T-helper 17 cell (primary cell): Measurements from ENCODE around the gene CFAP221. TPM values are rescaled to one million over a fixed set of nuclear protein-coding genes. Genes with fewer than 3 reads are reported as not detected.

ENCODE experiments used
- ATAC-seq: fragments of 150-1000 bp; cut with Tn5 transposase; 2 replicates; pipeline ENCODE4 v1.10.0; 2021; ENCODE audit warnings: mild to moderate bottlenecking, moderate library complexity
- DNase-seq, 3 donors: peaks; one replicate each; pipeline versions ENCODE4 v3.0.0 to v3.0.0-alpha.2; 2020 to 2021
- H3K9me3 ChIP-seq: one replicate; pipeline ENCODE4 v1.7.0; 2013; ENCODE audit warnings: low read length, mild to moderate bottlenecking; ENCODE audit not compliant: control insufficient read depth, poor library complexity, severe bottlenecking
- H3K27ac Mint-ChIP-seq: one replicate; pipeline ENCODE4 v1.8.0; 2022; ENCODE audit warnings: mild to moderate bottlenecking, moderate library complexity, mixed read lengths
- H3K27me3 Mint-ChIP-seq: one replicate; pipeline ENCODE4 v1.8.0; 2022; ENCODE audit warnings: mixed read lengths
- H3K36me3 Mint-ChIP-seq: one replicate; pipeline ENCODE4 v1.8.0; 2022; ENCODE audit warnings: low read depth, mixed read lengths
- H3K4me1 Mint-ChIP-seq: one replicate; pipeline ENCODE4 v1.8.0; 2022; ENCODE audit warnings: mild to moderate bottlenecking, mixed read lengths
- H3K4me3 Mint-ChIP-seq: one replicate; pipeline ENCODE4 v1.8.0; 2022; ENCODE audit warnings: mild to moderate bottlenecking, moderate library complexity, mixed read lengths
- total RNA-seq, 4 donors: library from RNA in 2 of 4; stranded (reverse) in 2 of 4; gene quantifications; one replicate each; pipeline ENCODE4 v1.2.3 and lab custom pipeline; 2022 to 2026

The CFAP221 gene
- total RNA-seq, 2 donors from 2014 or later = not detected

- Mint-ChIP-seq H3K27ac (no peak overlapping the region), H3K27me3 (peaks cover 61% of the 10 kb centered on the region), H3K4me3 (no peak overlapping the region), H3K36me3 (no peaks in the 10 kb centered on the region), H3K4me1 (peaks cover 9% of the 10 kb centered on the region)
- DNase-seq = no peak
- H3K9me3 ChIP-seq = no peaks in the 10 kb centered on the region
- ATAC-seq = no peak
These were observed 2.2 kb downstream of the CFAP221 start for GRCh38 chr2:119546447-119546767.

DNA sequence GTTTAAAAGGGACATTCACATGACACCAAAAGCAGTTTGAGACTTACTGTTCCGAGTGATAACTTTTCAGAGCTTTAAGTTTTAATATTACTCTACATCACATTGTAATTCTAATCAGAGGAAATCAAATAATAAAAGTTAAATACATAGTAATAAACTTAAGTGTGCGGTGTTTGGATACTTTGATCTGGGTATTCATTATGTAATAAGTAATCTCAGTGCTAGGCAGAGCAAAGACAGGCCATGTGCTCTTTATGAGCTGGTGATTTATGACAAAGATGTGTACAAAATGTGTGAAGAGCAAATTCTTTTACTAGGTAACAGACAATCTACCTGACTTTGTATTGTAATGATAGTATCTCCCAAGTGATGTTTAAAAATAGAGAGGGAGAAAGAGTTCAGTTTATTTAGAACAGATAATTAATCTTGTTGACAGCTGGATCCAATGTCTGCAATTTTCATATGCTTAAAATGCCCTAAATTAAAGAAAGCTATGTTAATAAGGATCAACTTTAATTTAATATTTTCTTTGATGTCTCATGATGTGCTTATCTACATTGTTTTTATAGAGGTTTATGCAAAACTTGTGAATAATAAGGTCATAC, 4.4 kb downstream of the CFAP221 start:
- Mint-ChIP-seq H3K27ac (no peak overlapping the region), H3K36me3 (no peaks in the 10 kb centered on the region), H3K27me3 (peaks cover 48% of the 10 kb centered on the region), H3K4me1 (peaks cover 6% of the 10 kb centered on the region), H3K4me3 (no peak overlapping the region)
- DNase-seq (no peak), ATAC-seq (no peak)
- H3K9me3 ChIP-seq = no peaks in the 10 kb centered on the region

- Mint-ChIP-seq H3K4me1 (peaks cover 2% of the 10 kb centered on the region), H3K36me3 (no peaks in the 10 kb centered on the region), H3K4me3 (no peak overlapping the region), H3K27ac (no peak overlapping the region), H3K27me3 (peaks cover 46% of the 10 kb centered on the region)
- ATAC-seq (no peak), DNase-seq (no peak)
- no peaks in the 10 kb centered on the region for H3K9me3 ChIP-seq
These were observed 5.0 kb downstream of the CFAP221 start for GRCh38 chr2:119549241-119549640.

GRCh38 chr2:119550346-119550745, 6.1 kb downstream of the CFAP221 start:
- H3K9me3 ChIP-seq = no peaks in the 10 kb centered on the region
- H3K36me3 Mint-ChIP-seq = no peaks in the 10 kb centered on the region
- H3K4me1 Mint-ChIP-seq = no peaks in the 10 kb centered on the region
- DNase-seq (no peak), ATAC-seq (no peak)
- no peak overlapping the region for H3K4me3 Mint-ChIP-seq
- peaks cover 46% of the 10 kb centered on the region for H3K27me3 Mint-ChIP-seq
- H3K27ac Mint-ChIP-seq = no peak overlapping the region

GRCh38 chr2:119550856-119551255, 6.6 kb downstream of the CFAP221 start:
- Mint-ChIP-seq H3K4me3 (no peak overlapping the region), H3K27ac (no peak overlapping the region), H3K36me3 (no peaks in the 10 kb centered on the region), H3K4me1 (no peaks in the 10 kb centered on the region), H3K27me3 (peaks cover 46% of the 10 kb centered on the region)
- DNase-seq (no peak), ATAC-seq (no peak)
- no peaks in the 10 kb centered on the region for H3K9me3 ChIP-seq

DNA sequence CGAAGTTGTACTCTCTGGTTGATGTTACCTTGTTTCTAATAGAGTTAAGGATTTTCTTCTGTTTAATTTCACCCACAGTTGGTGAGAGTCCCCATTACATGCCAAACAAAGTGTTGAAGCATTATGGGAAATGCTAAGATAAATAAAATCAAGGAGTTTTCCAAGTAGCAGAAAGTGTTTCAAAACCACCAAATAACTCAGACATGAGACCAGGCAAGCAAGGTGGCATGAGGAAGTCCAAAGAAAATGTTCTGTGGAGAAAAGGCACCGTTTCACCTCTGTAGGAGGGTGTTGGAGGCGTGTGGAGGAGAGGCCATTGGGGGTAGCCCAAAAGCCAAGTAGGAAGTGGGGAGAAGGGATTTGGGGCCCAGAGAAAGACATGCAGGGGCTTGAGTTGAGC, 8.7 kb downstream of the CFAP221 start:
- no peaks in the 10 kb centered on the region for H3K4me1 Mint-ChIP-seq
- DNase-seq (no peak), ATAC-seq (no peak)
- no peak overlapping the region for H3K27ac Mint-ChIP-seq
- H3K36me3 Mint-ChIP-seq = no peaks in the 10 kb centered on the region
- peaks cover 43% of the 10 kb centered on the region for H3K27me3 Mint-ChIP-seq
- H3K9me3 ChIP-seq = no peaks in the 10 kb centered on the region
- H3K4me3 Mint-ChIP-seq = no peak overlapping the region

DNA sequence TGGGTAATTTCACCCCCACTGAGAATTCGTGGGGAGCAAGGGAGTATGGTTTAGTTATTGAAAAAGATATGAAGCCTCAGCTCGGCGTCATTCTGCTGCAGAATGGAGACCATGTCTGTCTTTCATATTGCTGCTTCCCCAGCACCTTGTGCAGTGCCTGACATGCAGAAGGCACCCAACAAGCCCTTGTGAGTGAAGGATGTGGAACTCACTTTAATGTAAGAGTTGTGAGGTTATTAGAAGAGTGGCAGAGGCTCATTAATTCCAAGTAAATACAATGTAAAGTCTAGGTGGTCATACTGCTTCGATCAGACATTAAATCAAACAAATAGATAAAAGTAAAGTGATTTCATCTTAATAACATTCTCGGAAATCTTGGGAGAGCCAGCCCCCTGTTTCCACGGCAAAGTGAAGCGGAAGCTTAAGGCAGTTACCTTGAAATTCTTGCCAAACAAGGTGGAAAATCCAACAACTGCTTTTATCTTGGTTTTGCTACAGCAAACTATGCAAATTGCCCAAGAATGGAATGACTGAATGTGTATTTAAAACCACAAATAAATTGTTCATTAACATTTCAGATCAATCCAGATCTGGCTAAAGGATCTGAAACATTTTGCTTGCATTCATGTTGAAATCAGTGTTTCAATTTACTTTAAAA, 9.6 kb downstream of the CFAP221 start:
- no peak overlapping the region for H3K27ac Mint-ChIP-seq
- no peaks in the 10 kb centered on the region for H3K4me1 Mint-ChIP-seq
- DNase-seq = no peak
- ATAC-seq = no peak
- no peak overlapping the region for H3K4me3 Mint-ChIP-seq
- no peaks in the 10 kb centered on the region for H3K9me3 ChIP-seq
- peaks cover 46% of the 10 kb centered on the region for H3K27me3 Mint-ChIP-seq
- no peaks in the 10 kb centered on the region for H3K36me3 Mint-ChIP-seq

- ATAC-seq = no peak
- no peak for DNase-seq
- no peaks in the 10 kb centered on the region for H3K4me1 Mint-ChIP-seq
- H3K4me3 Mint-ChIP-seq = no peak overlapping the region
- no peaks in the 10 kb centered on the region for H3K9me3 ChIP-seq
- peaks cover under 1% of the 10 kb centered on the region for H3K27me3 Mint-ChIP-seq
- H3K36me3 Mint-ChIP-seq = no peaks in the 10 kb centered on the region
- H3K27ac Mint-ChIP-seq = no peak overlapping the region
These were observed 21.2 kb downstream of the CFAP221 start for GRCh38 chr2:119565481-119565880.

GRCh38 chr2:119567292-119567691, 23.0 kb downstream of the CFAP221 start:
- no peaks in the 10 kb centered on the region for H3K4me1 Mint-ChIP-seq
- no peaks in the 10 kb centered on the region for H3K36me3 Mint-ChIP-seq
- no peak overlapping the region for H3K4me3 Mint-ChIP-seq
- DNase-seq = no peak
- no peaks in the 10 kb centered on the region for H3K9me3 ChIP-seq
- no peaks in the 10 kb centered on the region for H3K27me3 Mint-ChIP-seq
- H3K27ac Mint-ChIP-seq = no peak overlapping the region
- ATAC-seq = no peak

DNA sequence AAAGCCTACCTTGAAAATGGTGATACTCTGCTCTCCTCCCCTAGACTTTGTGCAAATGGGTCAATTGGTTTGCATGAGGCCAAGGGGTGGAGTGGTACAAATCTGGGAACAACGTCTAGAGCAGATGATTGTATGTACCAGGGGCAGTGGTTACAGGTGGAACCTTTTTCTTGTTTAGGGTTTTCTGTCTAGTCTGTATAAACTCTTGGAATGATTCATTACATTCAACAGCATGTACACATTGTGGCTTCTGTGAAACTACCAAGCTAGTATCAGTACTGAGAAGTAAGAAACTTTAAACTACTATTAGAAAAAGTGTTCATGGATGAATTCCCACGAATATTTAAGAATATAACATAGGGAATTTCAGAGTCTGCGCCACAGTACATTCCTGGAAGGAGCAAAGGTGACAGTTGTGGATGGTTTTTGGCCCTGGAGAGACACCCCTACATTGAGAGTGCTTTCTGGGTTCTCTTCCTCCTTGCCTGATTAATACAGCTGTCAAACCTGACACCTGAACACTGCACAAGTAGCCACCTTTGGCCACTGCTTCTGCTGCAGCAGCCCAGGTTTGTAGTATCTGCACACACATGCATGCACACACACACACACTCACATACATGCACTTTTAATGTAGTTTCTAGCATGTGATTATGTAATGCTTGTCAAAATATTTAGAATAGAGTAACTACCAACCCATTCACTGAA, 30.0 kb downstream of the CFAP221 start:
- no peaks in the 10 kb centered on the region for H3K4me1 Mint-ChIP-seq
- no peak overlapping the region for H3K27ac Mint-ChIP-seq
- ATAC-seq (no peak), DNase-seq (no peak)
- H3K27me3 Mint-ChIP-seq = peaks cover 29% of the 10 kb centered on the region
- H3K4me3 Mint-ChIP-seq = no peak overlapping the region
- no peaks in the 10 kb centered on the region for H3K9me3 ChIP-seq
- H3K36me3 Mint-ChIP-seq = no peaks in the 10 kb centered on the region

GRCh38 chr2:119574864-119575263, 30.6 kb downstream of the CFAP221 start:
- ATAC-seq (no peak), DNase-seq (no peak)
- Mint-ChIP-seq H3K27me3 (peaks cover 29% of the 10 kb centered on the region), H3K36me3 (no peaks in the 10 kb centered on the region), H3K4me3 (no peak overlapping the region), H3K27ac (no peak overlapping the region), H3K4me1 (no peaks in the 10 kb centered on the region)
- no peaks in the 10 kb centered on the region for H3K9me3 ChIP-seq

DNA sequence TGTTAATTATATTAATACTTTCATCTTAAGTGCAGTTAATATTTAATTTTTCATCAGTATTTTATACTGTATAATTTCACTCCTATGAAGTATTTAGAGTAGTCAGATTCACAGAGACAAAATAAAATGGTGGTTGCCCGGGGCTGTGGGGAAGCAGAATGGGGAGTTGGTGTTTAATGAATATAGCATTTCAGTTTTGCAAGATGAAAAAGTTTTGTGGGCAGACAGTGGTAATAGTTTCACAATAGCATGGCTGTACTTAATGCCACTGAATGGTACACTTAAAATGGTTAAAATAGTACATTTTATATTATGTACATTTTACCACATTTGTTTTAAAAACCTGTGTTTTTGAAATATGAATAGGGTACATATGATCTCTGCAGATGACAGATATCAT, 31.2 kb downstream of the CFAP221 start:
- no peak overlapping the region for H3K27ac Mint-ChIP-seq
- H3K27me3 Mint-ChIP-seq = peaks cover 29% of the 10 kb centered on the region
- H3K9me3 ChIP-seq = no peaks in the 10 kb centered on the region
- DNase-seq (no peak), ATAC-seq (no peak)
- no peak overlapping the region for H3K4me3 Mint-ChIP-seq
- H3K36me3 Mint-ChIP-seq = no peaks in the 10 kb centered on the region
- H3K4me1 Mint-ChIP-seq = no peaks in the 10 kb centered on the region

GRCh38 chr2:119579424-119580295, 35.4 kb downstream of the CFAP221 start:
- no peak for DNase-seq
- Mint-ChIP-seq H3K27me3 (peaks cover 24% of the 10 kb centered on the region), H3K4me3 (no peak overlapping the region), H3K27ac (no peak overlapping the region), H3K36me3 (no peaks in the 10 kb centered on the region), H3K4me1 (no peaks in the 10 kb centered on the region)
- no peak for ATAC-seq
- no peaks in the 10 kb centered on the region for H3K9me3 ChIP-seq
